GM18868 (cell line): Measurements from ENCODE around the gene RHO.
"Not testable (repeated sequence)": the region's sequence is repeated elsewhere in the genome, so short reads cannot be mapped to it uniquely, and the experiment has no call there.

Experiments used
- ATAC-seq: cut with Tn5 transposase; IDR thresholded peaks from one replicate; pipeline ENCODE4 v1.9.1; 2021; ENCODE audit warnings: mild to moderate bottlenecking, moderate library complexity; ENCODE audit not compliant: unreplicated experiment

Gene RHO

DNA sequence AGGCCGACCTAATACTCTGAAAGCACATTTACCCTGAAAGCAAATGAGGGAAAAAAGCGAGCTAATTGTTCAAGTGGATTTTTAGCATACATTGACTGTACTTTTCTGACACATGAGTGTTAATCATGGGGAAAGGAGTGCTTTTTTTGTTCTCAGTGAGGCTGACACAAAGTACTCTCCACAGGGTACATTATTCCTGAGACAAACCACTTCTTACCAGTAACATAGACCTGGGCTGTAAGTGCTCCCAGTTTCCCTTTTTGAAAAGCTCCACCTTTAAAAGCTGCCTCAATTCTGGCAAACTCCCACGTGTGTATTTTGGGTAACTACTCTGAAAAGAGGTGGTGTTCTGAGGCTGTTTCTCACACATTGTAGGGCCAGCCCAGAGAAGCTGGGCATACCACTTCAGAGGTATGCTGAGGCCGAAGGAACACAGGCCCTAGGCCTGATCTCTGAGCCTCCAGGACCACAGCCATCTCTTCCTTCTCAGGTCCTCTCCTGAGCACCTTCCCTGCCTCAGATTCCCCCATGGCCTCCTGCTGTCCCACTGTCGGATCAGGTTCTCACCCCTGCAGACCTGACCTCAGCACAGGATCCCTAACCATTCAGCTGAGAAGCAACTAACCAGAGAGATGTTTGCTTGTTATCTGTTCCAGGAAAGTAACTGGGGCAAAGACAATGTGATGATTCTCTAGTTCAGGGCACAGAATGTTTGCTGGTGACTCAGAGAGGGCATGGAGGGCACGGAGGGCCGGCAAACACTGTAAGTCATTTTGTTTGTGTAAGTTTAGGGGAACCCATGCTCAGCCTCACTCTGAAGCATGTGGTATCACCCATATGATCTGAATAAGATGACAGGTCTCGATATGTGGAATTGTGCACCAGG, 29.6 kb upstream of the RHO start:
- ATAC-seq: not testable (repeated sequence)

DNA sequence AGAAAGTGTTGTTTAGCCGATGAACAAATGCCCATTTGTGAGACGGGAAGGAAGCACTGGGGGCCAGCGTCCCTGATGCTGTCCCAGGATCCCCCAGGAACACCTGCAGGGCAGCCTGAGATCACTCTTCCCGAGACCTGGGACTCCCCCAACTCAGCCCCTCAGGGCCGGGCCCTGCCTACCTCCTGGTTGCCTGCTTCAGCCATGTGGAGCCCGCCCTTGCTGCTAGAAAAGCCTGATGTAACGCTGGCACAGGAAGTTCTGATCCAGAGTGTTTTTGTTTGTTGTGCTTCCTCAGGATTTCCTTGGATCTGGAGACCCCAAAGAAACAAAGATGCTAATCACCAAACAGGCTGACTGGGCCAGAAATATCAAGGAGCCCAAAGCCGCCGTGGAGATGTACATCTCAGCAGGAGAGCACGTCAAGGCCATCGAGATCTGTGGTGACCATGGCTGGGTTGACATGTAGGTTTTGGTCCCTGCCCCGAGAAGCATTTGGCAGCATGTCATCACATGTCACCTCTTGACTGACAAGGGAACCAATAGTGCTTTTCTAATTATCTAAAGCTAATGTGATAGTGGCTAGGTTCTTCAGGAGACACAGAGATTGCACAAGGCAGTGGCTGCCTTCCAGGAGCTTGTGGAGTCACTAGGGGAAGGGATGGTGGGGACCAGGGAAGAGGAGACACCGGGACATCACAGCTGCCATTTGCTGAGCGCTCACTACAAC, 28.7 kb upstream of the RHO start:
- not testable (repeated sequence) for ATAC-seq

DNA sequence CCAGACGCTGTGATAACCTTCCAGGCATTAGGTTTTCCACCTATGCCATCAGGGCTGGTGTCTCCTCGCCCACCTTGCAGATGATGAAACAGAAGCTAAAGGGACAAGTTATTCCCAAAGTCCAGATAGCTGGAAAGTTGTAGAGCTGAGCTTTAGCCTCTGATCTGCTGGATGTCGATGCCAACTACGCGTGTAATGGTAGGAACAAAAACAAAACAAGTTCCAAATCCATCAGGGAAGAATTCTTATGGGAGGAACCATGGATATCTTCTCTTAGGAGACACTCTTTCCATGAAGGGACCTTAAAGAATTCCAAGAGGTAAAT, 28.1 kb upstream of the RHO start:
- no peak for ATAC-seq

DNA sequence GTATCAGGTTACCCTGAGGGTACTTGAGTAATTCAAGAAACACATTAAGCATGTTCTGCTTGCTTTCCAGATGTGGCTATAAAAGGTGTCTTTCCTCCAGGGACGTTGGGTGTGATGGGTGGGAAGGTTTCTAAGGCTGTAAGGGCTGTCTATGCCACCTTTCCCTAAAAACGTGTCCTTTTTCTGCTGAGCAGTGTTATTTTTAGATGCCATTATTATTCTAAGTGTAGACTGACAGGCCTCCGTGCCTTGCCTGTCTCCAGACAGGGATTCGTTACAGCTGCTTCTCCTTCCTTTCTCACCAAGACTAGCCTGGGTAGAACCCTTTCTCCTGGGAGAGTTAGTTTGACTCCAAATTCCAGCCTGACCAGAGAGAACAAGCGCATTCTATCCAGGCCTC, 26.8 kb upstream of the RHO start:
- ATAC-seq: no peak

DNA sequence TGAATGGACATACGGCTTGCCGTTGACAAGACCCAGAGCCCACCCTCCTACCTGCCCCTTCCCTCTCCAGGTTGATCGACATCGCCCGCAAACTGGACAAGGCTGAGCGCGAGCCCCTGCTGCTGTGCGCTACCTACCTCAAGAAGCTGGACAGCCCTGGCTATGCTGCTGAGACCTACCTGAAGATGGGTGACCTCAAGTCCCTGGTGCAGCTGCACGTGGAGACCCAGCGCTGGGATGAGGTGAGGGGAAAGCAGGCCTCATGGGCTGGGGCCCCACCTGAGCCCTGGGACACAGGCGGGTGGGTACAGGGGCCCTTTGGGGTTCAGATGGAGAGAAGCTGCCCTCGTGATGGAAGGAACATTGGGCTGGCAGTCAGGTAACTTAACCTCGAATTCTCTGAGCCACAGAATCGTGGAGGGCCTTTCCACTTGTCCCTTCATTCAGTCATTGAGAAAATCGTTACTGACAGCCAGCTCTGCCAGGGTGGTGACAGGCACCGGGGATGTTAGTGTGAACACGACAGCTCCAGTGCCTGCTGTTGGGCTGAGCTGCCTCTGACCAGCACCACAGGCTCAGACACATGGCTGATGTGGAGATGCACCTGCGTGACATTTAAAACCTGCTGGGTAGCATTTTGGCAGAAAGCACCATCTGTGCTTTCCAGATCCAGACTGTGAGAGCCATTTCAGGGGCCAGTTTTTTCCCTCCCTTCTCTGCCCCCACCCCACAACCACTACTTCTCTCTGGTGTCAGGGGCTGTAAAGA, 25.6 kb upstream of the RHO start:
- ATAC-seq: no peak

DNA sequence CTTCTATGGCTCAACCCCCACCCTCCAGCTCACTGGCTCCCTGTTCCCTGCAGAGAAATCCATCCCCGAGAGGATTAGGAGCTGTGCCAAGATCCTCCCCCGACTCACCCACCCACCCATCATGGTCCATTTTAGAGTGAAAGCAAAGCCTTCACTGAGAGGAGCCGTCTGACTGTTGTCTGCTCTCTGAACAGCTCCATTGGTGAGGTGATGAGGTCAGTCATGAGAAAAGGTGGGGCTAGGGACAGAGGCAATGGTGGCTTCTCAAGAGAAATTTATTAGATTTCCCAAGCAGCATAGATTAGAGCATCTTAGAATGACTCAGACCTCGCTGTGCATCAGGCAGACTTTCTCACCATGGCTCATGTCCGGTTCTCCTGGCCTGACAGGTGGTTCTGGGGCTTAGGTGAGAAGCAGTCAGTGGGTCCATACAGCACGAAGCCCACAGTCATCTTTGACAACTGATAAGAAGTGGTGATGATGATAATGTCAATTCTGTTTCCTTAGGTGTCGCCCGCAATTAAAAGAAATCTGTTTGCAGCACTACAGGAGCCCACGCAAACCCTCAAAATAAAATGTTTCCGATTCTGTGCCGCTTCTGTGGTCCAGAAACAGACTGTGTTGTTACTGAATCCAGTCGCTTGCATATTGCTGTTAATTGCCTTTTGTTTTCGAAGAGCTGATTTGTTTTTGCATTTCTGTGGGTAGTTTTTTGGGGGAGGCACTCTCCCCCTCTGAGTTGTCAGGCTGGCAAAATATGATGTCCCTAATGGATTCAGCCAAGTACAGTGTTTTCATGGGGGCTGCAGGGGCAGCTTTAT, 24.8 kb upstream of the RHO start:
- no peak for ATAC-seq

DNA sequence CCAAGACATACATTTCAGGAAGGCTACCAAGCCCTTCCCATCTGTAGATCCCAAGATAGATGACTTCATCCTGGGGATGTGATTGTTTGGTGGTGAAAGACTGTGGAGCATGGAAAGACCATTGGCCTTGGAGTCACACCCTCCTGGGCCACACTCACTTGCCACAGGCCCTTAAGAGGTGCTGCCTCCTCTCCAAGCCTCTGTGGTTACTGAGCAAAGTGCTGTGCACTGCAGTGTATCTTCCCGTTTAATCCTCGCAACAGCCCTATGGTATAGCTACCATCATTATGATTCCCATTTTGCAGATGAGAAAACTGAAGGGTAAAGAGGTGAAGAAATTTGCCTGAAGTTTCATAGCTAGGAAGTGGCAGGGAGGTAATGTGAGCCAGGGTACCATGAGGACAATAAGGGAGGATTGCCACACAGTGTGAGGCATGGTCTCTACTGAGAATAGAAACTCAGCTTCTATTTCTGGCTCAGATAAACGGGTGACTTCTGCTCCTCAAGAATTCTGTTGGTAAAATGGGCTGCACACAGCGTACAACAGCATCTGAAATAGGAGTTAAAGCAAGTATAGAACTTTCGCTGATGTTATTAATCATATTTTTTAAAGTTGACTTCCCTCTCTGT, 23.9 kb upstream of the RHO start:
- ATAC-seq: no peak

DNA sequence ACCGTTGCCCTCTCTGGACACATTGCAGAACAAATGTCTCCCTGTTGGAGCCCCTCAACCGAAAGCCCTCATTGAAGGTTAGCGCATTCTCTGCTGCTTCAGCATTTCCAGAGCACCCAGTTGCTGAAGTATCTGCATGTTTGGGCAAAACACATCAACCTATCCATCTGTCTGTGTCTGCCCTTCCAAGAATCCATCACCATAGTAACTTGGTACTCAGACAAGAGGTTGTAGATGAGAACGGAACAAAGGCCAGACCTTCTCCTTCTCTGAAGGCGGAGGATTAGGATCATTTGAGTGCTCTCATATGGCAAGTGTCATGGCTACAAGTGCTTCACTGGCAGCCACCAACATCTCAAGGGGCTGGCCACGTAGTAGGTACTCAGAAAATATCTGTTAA, 23.1 kb upstream of the RHO start:
- no peak for ATAC-seq

DNA sequence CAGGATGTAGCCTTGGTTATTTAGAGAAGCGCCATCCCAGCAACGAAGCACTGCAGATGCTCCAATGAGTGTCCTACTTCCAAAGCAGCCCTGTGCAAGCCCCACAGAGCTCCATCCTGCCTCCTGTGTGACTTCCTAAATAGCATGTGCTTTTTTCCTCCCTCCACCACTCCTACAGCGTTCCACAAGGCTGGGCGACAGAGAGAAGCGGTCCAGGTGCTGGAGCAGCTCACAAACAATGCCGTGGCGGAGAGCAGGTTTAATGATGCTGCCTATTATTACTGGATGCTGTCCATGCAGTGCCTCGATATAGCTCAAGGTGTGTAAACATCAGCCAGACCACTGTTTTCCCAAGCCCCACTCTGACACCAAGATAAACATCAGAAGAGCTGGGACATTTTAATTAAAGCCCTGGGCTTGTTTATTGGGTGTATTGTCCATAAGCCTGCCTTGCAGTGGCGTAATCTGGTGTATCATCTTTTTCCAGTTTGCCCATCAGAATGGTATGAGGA, 22.2 kb upstream of the RHO start:
- ATAC-seq: no peak

DNA sequence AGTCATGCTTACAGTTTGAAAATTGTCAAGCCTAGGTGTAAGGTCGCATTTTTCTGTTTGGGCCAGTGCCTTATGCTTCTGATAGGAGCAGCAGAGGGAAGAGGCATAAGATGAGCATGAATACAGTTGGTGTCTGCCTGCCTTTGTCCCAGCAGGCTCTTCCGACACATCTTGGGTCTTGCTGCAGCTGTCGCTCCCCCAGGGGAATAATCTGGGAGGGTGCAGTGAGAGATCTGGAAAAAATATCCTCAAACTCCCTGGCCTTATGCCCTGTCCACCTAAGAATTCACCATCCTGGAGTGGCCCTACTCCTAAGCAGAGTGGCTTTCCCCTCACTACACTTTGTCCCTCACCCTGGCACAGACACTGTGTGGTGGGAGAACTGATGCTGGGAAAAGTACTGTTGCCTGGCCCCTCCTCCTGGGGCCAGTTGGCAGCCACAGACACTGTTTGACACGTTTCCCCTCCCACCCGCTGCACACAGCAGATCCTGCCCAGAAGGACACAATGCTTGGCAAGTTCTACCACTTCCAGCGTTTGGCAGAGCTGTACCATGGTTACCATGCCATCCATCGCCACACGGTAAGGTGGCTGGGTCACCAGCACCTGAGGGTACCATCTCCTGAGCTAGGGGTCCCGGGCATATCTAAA, 21.1 kb upstream of the RHO start:
- ATAC-seq: no peak

DNA sequence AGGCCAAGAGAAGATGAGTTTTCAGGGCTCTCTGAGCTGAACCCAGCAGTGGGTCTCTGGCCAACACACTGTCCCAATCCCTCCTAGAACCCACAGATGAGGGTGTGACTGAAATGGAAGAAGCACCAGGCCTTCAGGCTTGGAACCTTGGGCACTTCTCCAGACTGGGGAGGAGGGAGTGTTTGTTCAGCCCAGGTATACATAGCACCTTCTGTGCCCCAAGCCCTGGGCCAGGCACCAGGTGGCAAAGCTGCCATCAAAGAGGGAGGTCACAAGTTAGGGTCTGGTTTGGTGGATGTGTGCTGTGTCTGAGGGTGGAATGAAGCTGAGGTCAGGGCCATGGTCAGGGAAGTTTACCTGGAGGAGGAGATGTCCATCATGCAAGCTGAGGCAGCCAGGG, 15.8 kb upstream of the RHO start:
- ATAC-seq: no peak

DNA sequence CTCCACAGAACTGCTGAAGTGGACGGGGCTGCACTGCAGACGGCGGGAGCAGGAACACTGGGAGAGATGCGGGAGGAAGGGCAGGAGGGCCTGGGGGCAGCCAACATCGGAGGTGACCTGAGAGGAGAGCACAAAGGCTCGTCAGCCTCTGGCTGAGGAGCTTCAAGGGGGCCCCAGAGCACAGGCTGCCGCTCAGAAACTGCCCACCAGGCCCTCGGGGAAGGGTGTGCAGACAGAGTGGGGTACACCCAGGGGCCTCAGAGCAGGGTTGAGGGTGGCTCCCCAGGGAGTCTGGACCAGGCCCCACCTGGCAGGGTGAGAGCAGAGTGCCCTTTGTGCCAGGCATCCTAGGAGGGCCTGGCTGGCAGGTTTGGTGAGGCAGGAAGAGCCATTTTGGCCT, 14.7 kb upstream of the RHO start:
- no peak for ATAC-seq

DNA sequence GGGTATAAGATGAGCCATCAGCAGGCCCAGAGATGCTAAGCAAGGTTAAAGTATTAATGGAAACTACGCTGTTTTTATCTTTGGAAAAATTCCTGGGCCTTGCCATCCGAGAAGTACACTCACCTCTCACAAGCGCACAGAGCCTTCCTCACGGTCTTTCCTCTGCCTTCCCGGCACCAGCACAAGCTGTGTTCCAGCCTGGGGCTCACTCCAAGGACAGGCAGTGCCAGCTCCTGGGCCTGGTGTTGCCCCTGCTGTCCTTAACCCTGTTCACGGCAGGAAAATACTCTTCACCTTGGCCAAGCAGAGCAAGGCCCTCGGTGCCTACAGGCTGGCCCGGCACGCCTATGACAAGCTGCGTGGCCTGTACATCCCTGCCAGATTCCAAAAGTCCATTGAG, 14.3 kb upstream of the RHO start:
- ATAC-seq: no peak

DNA sequence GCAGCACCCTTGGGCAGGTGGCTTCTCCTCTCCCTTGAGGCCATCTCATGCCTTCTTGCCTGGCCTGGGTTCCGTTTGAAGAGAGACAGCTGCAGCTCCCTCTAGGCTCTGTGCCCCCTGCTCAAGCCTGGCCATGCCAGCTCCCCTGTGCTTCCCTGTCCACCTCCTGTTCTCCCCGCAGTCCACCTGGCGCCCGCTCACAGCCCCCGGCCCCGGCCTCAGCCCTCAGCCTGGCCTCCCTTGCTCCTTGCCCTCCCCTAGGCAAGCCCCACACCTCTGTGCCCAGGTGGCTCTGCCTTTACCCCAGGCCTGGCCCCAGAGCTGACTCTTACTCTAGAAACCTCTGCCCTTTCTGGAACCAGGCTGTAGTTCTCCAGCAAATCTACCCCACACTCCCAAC, 13.9 kb upstream of the RHO start:
- ATAC-seq: no peak

DNA sequence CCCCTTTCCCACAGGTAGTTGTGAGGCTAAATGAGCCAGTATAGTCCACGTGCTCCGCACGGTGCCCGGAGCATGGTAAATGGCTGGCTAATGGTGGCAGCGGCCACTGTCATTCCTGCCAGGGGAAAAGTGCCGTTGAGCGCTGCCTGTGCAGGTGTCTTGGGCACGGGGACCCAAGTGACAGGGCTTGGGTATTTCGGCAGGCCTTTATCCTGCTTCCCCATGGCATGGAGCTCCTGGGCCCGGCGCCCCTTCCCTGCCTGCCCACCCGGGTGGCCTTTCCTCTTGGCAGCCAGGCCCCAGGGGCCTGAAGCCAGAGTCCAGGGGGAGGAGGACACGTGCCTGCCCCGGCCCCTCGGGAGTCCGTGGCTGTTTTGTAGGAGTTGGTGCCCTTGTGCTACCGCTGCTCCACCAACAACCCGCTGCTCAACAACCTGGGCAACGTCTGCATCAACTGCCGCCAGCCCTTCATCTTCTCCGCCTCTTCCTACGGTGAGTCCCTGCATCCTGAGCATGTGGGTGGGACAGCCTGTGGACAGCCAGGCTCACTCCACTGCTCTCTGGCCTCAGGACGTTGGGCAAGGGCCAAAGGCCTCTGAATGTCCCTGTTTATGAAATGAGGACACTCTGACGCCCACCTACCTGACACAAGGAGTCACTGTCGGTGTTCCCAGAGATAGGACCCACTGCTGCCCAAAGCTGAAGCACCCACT, 13.2 kb upstream of the RHO start:
- ATAC-seq: not testable (repeated sequence)

DNA sequence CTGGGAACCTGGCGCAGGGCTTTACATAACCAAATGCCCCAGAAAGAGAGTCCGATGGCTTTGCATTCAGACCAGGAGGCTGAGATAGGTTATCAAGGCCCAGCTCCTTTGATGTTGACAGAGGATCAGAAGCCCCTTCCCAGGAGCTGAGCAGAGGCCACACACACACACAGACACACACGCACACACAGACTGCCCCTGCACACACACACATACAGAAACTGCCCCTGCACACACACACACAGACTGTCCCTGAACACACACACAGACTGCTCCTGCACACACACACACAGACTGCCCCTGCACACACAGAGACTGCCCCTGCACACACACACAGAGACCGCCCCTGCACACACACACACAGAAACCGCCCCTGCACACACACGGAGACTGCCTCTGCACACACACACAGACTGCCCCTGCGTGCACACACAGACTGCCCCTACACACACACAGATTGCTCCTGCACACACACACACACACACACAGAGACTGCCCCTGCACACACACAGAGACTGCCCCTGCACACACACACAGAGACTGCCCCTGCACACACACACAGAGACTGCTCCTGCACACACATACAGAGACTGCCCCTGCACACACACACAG, 12.5 kb upstream of the RHO start:
- ATAC-seq: not testable (repeated sequence)

DNA sequence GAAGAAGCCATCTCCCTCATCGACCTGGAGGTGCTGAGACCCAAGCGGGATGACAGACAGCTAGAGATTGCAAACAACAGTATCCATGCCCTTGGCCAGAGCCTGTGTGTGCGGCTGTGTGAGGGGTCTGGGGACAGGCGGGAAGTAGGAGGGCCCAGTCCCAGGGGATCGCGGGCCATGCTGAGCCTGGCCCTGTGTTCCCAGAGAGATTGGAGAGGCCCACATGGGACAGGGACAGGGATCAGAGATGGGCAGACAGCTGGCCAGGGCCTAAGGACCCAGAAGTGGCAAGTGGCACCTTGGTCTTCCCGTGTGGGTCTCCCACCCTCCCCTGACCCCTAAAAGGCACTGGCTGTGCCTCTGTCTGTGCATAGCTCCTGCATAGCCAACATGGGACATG, 10.9 kb upstream of the RHO start:
- no peak for ATAC-seq

DNA sequence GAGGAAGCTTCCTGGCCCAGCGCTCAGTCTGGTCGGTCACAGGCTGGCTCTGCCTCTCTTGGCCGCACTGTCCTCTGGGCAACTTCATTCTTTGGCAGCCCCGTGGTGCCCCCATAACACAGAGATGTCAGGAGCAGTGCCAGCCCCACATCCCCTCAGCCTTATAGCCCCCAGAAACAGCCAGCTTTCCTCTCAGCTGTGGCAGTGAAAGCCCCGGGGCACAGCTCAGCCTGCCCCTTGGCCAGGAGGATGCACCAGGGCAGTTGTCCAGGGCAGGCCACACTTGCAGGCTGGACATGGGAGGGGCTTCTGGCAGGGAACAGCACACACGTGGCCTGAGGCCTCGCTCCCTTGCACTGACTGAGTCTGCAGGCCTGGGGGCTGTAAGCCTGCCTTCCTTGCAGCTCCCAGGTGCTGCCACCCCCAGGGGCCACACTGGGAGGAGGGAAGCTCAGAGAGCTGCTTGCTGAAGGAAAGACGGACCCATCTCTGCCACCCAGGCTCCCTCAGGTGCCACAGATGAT, 10.3 kb upstream of the RHO start:
- ATAC-seq: no peak
